Kidney tubule cell (primary cell): ENCODE measurements around the gene PFN4.
"Not testable (repeated sequence)": the region's sequence is repeated elsewhere in the genome, so short reads cannot be mapped to it uniquely, and the experiment has no call there.

Experiments used
- DNase-seq: peaks from one replicate; pipeline ENCODE4 v3.0.0-alpha.2; 2018; ENCODE audit warnings: low spot score

Gene PFN4, protein sequence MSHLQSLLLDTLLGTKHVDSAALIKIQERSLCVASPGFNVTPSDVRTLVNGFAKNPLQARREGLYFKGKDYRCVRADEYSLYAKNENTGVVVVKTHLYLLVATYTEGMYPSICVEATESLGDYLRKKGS

DNA sequence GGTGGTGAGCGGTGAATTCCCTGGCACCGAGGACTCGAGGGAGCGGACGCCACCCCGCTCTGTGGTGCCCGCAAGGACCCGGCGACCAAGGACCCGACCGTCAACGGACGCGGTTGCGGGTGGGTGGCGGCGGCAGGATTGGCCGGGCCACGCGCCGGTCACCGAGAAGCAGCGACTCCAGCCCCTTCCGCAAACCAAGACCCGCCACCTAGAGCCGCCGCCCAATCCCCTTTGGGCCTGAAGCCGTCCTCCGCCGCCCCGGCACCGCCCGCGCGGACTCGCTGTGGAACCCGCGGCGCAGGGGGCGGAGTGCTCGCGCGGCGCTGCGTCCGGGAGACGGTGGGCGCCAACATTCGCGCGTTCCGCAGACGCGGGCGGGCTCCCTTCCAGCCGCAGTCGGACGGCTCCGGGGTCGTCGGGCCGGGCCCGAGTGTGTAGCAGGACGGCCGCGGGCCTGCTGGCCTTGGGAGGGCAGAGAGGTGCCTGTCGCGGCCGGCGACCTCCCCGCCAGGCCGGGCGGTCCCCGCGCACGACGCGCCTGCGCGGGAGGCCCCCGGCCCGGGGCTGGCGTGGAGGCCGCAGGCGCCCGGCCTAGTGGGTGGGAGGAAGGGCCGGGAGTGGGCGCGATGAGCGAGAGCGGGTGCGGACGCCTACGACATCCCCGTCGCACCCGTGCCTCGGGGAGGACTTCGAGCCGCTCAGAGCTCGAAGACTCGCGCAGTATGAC lies at the start of gene PFN4, which contains the start of gene FAM228B:
Gene PFN4 (minus strand): TSS at position 140 of the 727 bp plus-strand sequence. CDS start 799 bp downstream, outside the sequence.
Gene FAM228B (plus strand): TSS at position 275 of the 727 bp plus-strand sequence. CDS start 893 bp downstream, outside the sequence.
- peak; percentile 86 for DNase-seq

DNA sequence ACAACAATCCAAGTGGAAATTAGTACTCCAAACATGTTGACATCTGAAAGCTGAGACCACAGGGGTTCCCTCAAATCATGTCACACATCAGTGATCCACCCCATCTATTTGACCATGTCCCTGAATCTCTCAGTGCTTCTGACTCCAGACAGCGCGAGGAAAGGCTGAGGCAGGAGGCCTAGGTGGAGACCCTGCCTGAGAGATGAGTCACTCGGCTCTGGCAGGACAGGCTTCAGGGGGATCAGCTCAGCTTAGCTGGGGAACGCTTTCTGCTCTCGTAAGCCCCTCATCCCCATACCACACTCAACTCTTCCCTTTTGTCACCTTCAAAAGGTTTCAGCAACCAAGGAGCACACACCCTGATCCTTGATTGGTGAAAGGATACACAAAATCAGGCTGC lies 45.9 kb upstream of the PFN4 start:
- no peak for DNase-seq

DNA sequence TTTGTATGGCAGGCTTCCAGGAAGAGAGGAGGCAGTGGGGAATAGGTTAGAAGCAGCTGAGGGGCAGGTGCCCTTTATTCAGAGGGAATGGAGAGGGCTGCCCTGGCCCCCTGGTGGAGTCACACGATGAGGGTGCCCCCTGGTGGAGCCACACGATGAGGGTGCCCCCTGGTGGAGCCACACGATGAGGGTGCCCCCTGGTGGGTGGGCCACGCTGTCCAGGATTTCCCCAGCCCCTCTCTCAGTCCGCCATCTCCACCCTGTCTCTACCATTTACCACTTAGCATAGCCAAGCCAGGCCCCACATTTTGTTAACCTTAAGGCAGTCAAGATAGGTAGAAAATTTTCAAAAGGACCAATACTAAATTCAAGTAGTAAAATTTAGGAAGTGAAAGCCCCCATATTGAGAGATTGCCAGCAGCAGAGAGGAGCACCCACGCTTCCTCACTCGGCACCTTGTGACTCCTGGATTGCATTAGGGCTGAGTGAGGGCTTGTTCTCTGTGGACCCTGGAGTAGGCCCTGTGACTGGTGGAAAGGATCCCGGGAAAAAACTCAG lies 41.4 kb upstream of the PFN4 start:
- peak; percentile 13 for DNase-seq

DNA sequence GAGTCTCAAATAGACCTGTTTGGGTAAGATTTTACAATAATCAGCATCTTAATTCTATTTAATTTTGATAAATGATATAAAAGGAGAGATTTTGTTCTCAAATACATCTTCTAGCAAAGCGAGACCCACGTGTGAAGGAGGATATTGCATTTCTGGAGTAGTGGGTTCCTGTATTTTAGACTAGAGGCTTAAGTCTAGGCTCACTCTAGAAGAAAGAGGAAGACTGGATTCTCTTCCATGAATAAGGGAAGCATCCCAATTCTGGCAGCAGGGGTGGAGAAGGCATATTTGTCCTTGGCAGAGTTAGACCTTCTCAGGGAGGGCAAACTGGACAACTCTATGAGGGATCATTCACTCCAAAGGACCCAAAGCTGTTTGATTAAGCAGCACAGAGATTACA lies 40.5 kb upstream of the PFN4 start:
- DNase-seq: no peak

DNA sequence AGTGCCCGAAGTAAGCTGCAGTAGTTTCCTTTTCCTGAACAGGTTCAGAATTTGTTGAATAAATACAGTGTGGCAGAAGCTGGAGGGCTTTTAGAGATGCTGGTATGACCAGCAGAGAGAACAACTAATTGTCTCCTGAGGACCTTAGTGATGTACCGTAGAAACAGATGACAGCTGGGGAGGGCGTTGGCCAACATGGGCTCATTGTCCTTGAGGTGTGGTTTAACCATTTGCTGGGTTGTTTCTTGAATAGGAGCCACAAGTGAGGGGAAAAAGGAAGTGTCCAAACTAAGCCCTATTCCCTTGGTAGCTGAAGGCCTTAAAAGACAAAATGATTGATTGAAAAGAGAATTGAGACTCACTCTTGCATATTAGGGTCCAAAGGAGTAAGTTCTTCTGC lies 40.1 kb upstream of the PFN4 start:
- DNase-seq: no peak

DNA sequence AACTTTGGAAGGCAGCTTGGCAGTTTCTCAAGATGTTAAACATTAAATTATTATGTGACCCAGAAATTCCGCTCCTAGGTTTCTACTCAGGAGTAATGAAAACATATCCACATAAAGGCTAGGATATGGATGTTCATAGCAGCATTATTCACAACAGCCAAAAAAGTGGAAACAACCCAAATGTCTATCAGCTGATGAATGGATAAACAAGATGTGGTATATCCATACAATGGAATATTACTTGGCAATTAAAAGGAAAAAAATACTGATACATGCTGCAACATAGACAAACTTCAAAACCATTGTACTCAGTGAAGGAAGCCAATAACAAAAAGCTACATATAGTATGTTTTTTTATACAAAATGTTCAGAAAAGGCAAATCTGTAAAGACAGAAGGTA lies 39.4 kb upstream of the PFN4 start:
- no peak for DNase-seq

DNA sequence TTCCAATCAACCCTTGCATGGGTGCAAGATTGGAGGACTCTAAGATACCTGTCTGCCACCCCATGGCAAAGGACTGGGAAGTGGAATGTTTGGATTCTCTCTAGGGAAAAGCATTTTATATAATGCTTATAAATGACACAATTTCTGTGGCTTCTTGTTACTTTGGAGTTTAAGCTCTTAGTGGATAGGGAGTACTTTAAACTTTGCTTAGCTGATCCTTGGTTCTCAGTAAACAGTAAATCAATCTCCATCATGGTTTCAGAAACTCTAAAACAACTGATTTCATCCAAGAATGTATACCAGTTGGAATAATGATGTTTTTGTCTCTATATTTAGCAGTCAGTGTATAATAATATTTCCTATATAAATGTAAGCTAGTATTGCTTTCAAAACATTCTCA lies 37.6 kb upstream of the PFN4 start:
- DNase-seq: no peak

DNA sequence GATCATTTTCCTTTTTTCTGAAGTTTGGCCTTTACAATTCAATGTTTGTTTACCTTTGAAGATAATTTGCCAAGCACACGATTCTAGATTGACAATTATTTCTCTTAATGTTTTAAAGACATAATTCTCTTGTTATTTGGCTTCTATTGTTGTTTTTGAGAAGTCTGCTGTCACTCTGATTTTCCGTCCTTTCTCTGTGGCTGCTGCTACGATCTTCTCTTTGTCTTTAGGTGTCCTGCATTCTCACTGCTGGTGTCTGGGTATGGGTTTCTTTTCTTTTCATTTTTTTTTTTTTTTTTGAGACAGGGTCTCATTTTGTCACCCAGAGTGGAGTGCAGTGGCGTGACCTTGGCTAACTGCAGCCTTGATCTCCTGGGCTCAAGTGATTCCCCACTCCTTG lies 36.6 kb upstream of the PFN4 start:
- DNase-seq: no peak

DNA sequence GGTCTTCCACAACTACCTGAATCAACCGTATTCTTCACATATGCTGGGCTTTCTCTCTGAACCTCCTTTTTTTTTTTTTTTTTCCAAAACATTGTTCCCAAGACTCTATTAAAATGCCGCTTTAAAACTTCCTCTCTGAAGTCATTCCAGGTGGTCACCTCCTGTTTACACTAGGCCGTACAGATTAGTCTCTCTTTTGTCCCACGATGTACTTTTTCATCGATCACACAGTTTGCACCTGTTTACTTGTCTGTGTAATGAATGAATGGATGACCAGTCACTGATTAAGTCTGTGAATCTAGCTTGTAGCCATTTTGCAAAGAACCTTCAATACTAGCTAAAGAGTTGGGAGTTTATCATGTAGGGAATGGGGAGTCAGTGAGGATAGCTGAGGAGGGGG lies 35.0 kb upstream of the PFN4 start:
- DNase-seq: no peak

DNA sequence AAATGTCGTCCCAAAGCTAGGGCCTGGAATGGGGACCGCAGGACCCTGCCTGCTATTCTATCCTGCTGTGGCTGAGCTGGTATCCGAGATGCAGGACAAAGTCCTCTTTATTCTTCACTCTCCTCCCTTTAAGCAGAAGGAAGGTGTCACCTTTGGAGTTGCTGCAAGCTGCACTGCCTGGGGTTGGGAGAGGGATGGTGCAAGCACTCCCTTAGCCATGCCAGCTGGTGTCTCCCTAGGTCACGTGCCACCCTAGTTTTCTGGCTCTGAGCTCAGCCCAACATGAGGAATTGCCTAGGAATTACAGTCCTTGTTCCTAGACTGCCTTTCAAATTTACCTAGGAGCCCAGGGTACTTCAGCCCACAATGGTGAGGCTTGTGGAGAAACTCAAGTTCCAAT lies 30.3 kb upstream of the PFN4 start:
- no peak for DNase-seq

DNA sequence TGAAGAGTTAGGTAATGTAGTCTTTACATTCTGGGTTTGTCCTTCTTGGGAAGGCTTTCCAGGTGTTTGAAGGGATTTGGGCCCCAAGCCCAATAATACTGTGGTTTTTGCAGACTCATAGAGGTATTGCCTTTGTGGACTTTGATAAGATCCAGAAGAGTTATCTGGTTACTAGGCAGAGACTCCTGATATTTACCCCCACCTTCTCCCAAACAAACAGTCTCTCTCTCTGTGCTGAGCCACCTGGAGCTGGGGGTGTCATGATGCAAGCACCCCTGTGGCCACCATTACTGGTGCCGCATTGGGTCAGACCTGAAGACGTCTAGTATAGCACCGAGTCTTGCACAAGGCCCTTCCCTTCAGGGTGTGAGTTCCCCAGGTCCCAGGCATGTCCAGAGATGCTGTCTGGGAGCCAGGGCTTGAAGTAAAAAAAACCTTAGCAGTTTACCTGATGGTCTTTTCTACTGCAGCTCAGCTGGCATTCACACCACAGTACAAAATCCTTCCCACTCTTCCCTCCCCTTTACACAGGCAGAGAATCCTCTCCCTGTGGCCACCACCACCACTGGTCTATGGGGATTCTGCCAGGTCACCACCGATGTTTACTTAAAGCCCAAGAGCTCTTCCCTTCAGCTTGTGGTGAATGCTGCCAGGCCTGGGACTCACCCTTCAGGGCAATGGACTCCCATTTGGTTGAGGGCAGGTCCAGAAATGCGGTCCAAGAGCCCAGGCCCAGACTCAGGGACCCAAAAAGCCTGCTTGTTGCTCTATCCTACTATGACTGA lies 29.5 kb upstream of the PFN4 start:
- DNase-seq: no peak

DNA sequence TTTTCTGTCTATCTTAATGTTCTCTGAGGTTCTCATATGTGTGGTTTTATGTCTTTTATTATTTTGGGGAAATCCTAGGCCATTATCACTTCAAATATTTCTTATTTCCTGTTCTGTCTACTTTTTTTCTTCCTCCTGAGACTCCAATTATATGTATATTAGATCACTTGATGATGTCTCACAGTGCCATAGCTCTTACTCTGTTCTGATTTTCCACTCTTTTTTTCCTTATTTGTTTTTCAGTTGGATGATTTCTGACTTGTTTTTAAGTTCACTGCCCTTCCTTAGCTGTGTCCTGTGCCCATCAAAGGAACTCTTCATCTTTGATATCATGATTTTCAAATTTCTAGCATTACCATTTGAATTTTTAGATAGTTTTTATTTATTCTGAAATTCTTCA lies 24.2 kb upstream of the PFN4 start:
- DNase-seq: no peak

DNA sequence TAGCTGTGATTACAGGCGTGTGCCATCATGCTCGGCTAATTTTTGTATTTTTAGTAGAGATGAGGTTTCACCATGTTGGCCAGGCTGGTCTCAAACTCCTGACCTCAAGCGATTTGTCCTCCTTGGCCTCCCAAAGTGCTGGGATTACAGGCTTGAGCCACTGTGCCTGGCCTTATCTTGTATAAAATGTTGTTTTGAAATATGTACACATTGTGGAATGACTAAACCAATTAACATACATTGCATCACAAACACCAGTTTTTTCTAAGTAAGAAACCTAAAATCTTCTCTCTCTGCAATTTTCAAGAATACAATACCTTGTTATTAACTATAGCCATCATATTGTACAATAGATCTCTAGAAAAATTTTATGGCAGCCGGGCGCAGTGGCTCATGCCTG lies 17.2 kb upstream of the PFN4 start:
- DNase-seq: not testable (repeated sequence)

DNA sequence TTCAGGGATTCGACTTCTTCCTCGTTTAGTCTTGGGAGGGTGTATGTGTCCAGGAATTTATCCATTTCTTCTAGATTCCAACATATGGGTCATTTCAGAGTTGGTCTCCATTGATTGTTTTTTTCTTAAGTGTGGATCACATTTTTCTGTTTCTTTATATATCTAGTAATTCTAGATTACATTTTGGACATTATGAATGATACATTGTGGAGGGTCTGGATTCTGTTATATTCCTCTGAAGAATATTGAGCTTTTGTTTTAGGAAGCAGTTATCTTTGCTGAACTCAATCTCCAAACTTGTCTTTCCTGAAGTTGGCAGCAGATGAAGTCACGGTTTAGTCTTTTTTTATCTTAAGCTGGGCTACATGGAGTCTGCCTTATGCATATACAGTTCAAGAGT lies 9.4 kb upstream of the PFN4 start:
- no peak for DNase-seq

DNA sequence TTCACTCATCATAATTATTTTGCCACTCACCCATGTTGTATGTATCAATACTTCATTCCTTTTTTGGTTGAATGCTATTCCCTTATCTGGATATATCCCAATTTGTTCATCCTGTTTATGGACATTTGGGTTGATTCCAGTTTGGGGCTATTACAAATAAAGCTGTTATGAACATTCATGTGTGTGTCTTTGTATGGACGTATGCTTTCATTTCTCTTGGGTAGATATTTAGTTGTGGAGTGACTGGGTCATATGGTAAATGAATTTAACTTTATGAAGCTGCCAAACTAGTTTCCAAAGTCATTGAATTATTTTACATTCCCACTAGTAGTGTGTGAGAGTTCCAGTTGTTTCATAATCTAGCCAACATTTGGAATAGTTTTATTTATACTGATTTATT lies 2.8 kb upstream of the PFN4 start:
- no peak for DNase-seq

DNA sequence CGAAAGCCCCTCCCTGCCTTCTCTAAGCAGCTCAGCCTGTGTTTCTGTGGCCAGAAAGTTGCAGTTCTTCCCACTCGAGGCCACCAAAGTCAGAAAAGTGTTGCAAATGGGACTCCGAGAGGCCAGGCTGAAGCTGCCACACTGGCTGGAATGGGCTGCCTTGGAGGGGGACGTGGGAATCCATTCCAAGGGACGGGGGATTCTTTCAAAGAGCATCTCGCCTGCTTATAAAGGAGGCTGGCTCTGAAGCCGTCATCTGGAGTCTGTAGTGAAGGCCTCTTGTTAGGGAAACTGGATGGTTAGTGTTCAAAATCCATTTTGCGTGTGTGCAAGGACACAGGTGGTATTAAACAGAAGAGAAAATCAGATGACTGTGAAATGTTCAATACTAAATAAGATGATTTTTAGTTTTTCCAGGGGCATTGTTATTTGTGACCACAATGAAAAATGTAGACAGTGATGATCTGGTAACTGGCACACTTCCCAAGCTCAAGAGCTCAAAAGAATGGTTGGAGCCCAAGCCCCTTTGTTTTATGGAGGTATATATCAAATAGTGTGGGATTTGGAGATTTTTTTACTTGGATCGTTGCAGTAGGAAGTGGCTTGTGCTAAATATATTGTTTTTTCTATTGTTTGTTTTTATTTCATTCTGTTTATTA lies 917 bp upstream of the PFN4 start:
- DNase-seq: no peak

DNA sequence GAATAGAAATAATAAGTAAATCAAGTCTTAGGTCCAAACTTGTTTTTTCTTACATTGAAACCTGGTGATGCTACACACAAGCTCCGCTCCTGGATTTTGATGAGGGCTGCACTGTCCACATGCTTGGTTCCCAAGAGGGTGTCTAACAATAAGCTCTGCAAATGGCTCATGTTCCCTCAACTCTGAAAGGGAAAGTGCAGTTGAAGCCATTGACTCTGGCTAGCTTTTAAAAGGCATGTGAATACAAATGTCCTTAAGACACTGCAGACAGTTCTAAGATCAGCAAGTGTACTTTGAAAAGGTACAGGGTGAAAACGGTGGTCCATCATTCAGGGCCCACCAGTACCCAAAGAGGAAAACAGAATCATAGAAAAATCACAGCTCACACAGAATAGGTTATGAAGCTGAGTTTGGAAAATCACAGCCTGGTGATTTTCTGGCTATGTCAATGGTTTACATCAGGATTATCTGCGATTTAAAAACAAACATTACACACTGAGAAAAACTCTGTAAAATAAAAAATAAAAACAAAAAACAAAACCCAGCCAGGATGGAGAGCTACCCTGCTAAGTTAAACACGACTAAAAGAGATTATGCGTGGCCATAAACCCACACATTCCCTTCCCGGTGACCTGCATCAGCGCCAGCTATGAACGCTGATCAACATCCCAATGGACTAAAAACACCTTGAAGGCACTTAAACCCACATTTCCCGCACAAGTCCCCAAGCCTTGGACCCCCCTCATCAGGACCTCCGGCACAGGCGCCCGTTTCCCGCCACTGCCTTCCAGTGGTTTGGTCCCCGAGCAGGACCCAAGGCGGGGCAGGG lies 554 bp downstream of the PFN4 start:
- DNase-seq: no peak

DNA sequence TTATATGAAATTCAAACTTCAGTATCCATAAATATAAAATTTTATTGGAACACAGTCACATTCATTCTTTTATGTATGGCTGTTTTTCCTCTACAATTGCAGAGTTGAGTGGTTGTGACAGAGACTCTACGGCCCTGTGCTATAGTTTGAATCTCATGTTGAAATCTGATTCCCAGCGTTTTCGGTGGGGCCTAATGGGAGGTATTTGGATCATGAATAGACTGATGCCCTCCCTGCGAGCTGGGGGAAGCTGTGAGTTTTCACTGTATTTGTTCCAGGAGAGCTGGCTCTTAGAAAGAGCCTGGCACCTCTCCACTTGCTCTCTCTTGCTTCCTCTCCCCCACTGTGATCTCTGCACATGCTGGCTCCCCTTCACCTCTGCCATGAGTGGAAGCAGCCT lies 1.7 kb downstream of the PFN4 start:
- no peak for DNase-seq

DNA sequence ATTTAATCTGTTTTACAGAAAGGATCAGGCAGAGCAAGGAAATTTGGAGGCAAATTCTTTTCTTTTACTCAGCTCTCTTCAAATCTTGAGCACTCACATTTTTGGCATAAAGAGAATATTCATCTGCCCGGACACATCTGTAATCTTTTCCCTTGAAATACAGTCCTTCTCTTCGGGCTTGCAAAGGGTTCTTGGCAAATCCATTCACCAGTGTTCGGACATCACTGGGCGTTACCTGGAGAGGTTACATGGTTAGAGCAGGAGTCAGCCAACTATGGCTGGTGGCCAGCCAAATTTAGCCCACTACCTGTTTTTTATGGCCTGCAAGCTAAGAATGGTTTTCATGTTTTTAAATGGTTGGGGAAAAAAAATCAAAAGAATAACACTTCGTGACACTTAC lies 2.1 kb downstream of the PFN4 start:
- DNase-seq: no peak

DNA sequence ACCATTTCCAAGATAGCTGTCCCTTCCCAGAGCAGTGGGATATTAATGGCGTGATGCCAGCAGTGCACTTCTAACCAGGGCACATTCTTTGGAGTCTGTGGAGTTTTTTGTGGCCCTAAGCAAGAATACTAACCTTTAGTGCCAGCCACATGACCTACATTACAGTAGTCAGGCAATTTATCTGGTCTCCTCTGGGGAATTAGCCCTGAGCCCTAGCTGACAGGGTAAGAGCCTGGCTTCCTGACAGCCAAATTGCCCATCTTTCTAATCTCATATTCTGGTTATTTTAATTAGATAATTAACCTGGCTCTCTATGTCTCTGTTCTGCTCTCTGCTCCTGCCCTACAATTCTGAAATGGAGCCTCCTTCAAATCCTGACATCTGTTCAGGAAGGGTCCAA lies 5.2 kb downstream of the PFN4 start:
- DNase-seq: no peak

DNA sequence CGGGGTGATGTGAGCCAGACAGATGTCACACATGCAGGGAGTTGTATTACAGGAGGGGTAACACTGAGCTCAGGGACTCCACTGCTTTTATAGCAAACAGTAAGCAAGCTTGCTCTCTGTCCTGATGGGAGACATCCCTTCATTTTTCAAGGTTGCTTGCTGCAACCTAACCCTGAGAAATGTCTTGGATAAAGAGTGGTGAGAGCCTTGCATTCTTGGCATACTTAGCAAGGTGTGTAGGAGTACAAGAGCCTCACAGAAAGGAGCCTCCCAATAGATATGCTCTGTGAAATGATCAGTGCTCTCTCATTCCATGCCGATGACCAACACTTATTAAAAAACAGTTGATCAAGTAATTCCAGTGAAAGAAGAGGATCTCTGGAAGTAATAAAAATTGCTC lies 8.1 kb downstream of the PFN4 start:
- DNase-seq: peak; percentile 77
